ENCODE measurements around the gene DOK7. TPM values are rescaled to one million over a fixed set of nuclear protein-coding genes. Genes with fewer than 3 reads are reported as not detected.
"Not testable (repeated sequence)": the region's sequence is repeated elsewhere in the genome, so short reads cannot be mapped to it uniquely, and the experiment has no call there.

Gene DOK7
- total RNA-seq, 2 experiments from 2014 or later, result not detected

DNA sequence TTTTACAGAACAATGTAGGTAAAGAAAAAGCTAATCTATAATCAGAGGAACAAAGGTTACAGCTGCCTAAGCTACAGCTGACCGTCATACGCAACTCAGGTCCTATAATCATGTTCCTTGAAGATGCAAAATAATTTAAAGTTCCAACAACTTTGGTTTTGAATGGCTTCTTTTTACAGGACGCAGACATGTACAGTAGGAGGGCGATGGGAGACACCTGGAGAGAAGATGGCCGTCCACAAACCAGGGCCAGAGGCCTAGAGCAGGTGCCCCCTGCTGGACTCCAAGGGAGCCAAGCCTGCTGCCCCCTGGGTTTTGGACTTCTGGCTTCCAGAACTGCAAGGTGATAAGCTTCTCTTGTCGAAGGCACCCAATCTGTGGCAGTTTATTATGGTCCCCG is 10.7 kb upstream of the DOK7 start:
- Mint-ChIP-seq H3K27me3 (peaks cover 4% of the 10 kb centered on the region), H3K4me1 (no peaks in the 10 kb centered on the region), H3K27ac (no peak overlapping the region), H3K36me3 (no peaks in the 10 kb centered on the region), H3K9me3 (peaks cover 7% of the 10 kb centered on the region), H3K4me3 (no peak overlapping the region)
- ATAC-seq (ENCODE audit: low read depth) (no peak), DNase-seq (no peak)
- POLR2A ChIA-PET, result no interaction called here

DNA sequence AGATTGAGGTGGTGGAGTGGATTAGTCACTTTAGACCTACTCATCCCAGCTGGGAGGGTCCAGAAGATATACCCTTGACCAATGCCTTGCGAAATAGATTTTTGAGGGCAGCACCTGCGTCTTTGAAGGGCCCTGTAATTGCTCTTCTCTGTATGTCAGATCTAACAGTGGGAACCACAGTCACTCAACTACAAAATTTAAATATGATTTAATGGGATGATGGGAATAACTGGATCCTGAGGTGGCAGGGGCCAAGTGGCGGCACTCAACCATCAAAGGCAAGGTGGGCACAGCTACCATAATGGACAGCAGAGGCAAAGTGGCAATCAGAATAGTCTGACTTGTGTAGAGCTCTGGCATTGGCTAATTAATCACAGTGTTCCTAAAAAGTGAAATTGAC is 7.5 kb upstream of the DOK7 start:
- H3K4me1 Mint-ChIP-seq; ATAC-seq (ENCODE audit: low read depth); H3K27ac Mint-ChIP-seq; H3K9me3 Mint-ChIP-seq; H3K4me3 Mint-ChIP-seq; H3K36me3 Mint-ChIP-seq; H3K27me3 Mint-ChIP-seq; DNase-seq; POLR2A ChIA-PET: not testable (repeated sequence)

DNA sequence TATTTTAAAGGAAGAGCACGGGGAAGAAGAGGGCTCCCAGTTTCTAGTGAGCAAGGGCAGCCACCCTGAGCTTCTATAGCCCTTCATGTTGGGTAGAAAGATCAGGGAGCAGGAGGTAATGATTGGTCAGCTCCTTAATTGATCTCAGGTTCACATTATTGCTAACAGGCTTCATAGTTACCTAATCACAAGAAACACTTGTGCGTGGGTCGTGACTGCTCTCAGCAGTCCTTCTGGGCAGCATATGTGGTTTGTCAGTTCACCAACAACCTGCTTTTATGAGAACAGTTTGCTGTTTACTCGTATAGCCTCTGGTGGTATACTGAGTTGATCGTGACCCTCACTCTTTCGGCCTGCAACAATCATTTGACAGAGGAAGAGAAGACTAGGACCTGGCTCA is 4.7 kb upstream of the DOK7 start:
- no peak for DNase-seq
- H3K27me3 Mint-ChIP-seq, result peaks cover 9% of the 10 kb centered on the region
- peaks cover 7% of the 10 kb centered on the region for H3K9me3 Mint-ChIP-seq
- no peaks in the 10 kb centered on the region for H3K36me3 Mint-ChIP-seq
- ATAC-seq (ENCODE audit: low read depth), result no peak
- no peak overlapping the region for H3K27ac Mint-ChIP-seq
- H3K4me1 Mint-ChIP-seq, result no peaks in the 10 kb centered on the region
- POLR2A ChIA-PET, result no interaction called here
- H3K4me3 Mint-ChIP-seq, result no peak overlapping the region

GRCh38 chr4:3459156-3459555 is 4.0 kb upstream of the DOK7 start:
- H3K4me3 Mint-ChIP-seq; H3K27me3 Mint-ChIP-seq; H3K36me3 Mint-ChIP-seq; H3K9me3 Mint-ChIP-seq; ATAC-seq (ENCODE audit: low read depth); POLR2A ChIA-PET; H3K4me1 Mint-ChIP-seq; H3K27ac Mint-ChIP-seq; DNase-seq: not testable (repeated sequence)

DNA sequence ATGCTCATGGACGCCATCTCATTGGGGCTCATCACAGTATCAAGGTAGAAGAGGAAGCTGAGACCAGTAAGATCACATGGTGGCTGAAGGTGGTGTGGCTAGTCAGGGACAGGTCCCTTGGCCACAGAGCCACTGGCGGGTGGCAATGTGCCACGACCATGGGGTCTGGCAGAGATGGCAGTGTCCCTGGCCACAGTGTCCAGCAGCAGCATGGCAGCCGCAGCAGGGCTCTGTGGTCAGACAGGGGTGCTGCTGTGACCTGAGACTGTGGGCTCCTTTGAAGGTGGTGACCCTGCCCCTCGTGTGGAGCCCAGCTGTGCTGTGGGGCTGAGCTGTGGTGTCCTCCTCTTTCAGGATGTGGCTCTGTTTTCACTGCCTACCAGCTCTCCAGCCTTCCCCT is 2.2 kb upstream of the DOK7 start:
- H3K9me3 Mint-ChIP-seq, result no peaks in the 10 kb centered on the region
- POLR2A ChIA-PET, result interaction anchor here (0.5 kb wide), 1 partner anchor 452 kb away, joined by 4 read pairs; no protein-coding TSS in a partner anchor
- H3K27ac Mint-ChIP-seq, result no peak overlapping the region
- no peaks in the 10 kb centered on the region for H3K36me3 Mint-ChIP-seq
- no peak overlapping the region for H3K4me3 Mint-ChIP-seq
- peaks cover 16% of the 10 kb centered on the region for H3K27me3 Mint-ChIP-seq
- no peak for ATAC-seq (ENCODE audit: low read depth)
- H3K4me1 Mint-ChIP-seq, result no peaks in the 10 kb centered on the region
- no peak for DNase-seq

DNA sequence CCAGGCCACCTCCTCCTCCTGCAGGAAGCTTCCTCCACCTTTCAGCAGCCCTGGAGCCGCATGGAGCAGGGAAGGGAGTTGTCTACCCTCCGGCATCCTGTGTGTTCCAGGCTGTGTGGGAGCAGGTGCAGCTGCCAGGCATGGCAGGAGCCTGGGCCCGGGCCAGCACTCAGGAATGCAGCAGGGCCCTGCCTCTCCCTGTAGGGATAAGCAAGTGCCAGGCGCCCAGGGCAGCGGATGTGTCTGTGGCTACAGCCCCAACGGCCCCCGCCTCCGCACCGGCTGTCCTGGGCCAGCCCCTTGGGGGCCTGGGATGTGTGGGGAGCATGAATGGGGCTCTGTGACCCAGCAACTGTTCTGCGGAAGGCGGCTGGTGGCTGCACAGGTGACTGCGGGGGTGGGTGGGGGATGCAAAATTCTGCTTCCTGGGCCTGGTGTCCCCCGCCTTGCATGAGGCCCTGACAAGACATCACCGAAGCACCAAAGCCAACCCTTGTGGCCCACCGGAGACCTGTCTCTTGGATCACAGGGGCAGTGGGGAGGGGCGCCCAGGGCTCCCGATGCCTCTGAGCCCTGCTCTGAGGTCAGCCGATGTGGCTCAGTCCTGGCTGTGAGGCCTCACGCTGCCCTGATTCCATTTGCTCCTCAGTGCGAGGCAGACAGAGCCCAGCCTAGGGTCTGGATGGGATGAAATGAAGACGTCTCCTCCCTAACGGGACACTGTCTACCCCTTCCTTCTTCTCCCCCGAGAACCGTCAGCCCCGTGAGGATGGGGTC is 1.4 kb upstream of the DOK7 start:
- no peak for ATAC-seq (ENCODE audit: low read depth)
- Mint-ChIP-seq H3K36me3 (no peaks in the 10 kb centered on the region), H3K4me3 (no peak overlapping the region), H3K4me1 (no peaks in the 10 kb centered on the region), H3K27ac (no peak overlapping the region), H3K27me3 (peaks cover 16% of the 10 kb centered on the region), H3K9me3 (no peaks in the 10 kb centered on the region)
- POLR2A ChIA-PET, result no interaction called here
- no peak for DNase-seq

GRCh38 chr4:3462321-3462789 is 751 bp upstream of the DOK7 start:
- POLR2A ChIA-PET, result no interaction called here
- Mint-ChIP-seq H3K4me1 (no peaks in the 10 kb centered on the region), H3K27me3 (peaks cover 16% of the 10 kb centered on the region), H3K27ac (no peak overlapping the region), H3K4me3 (no peak overlapping the region), H3K36me3 (no peaks in the 10 kb centered on the region), H3K9me3 (no peaks in the 10 kb centered on the region)
- no peak for DNase-seq
- no peak for ATAC-seq (ENCODE audit: low read depth)

DNA sequence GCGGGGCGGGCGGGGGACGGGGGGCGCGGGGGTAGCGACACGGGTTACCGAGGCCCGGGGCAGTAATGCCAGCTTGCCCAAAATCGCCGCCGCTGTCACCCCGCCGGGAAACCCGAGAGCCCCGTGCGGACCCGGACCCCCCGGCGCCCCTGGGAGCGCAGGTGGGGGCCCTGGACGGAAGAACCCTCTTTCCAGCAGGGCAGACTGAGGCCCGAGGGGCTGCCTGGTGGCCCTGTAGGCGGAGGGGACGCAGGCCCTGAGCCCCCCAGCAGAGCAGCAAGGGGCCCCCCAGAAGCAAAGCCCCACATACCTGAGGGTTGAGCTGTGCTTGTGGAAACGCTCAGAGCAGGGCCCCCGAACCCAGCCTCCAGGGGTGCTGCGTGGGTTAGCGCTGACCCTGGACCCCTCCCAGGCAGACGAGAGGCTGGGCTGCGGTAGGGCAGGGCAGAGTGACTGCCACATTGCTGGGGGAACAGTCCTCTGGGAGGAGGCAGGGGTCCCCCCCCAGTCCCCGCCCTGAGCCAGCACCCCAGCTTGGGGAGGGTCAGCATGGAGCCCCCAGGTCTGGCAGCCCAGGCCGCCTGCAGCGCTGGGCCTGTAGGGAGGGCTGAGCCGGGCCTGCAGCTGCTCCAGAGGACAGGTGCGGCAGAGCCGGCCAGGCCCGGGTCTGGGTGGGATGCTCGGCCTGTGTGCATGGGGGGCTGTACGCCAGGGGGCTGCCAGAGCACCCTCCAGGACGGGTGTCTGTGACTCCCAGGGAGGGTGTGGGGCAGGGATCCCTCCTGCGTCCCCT is 646 bp downstream of the DOK7 start:
- Mint-ChIP-seq H3K36me3 (no peaks in the 10 kb centered on the region), H3K4me3 (no peak overlapping the region), H3K27me3 (peaks cover 14% of the 10 kb centered on the region), H3K9me3 (no peaks in the 10 kb centered on the region), H3K4me1 (no peaks in the 10 kb centered on the region), H3K27ac (no peak overlapping the region)
- DNase-seq (no peak), ATAC-seq (ENCODE audit: low read depth) (no peak)
- POLR2A ChIA-PET, result no interaction called here

GRCh38 chr4:3464349-3464905 is 1.3 kb downstream of the DOK7 start:
- POLR2A ChIA-PET, result no interaction called here
- H3K36me3 Mint-ChIP-seq, result no peaks in the 10 kb centered on the region
- ATAC-seq (ENCODE audit: low read depth) (no peak), DNase-seq (no peak)
- H3K27me3 Mint-ChIP-seq, result peaks cover 14% of the 10 kb centered on the region
- H3K27ac Mint-ChIP-seq, result no peak overlapping the region
- no peaks in the 10 kb centered on the region for H3K9me3 Mint-ChIP-seq
- H3K4me3 Mint-ChIP-seq, result no peak overlapping the region
- no peaks in the 10 kb centered on the region for H3K4me1 Mint-ChIP-seq

- no peak for DNase-seq
- Mint-ChIP-seq H3K4me1 (no peaks in the 10 kb centered on the region), H3K36me3 (no peaks in the 10 kb centered on the region), H3K27me3 (peaks cover 14% of the 10 kb centered on the region), H3K9me3 (no peaks in the 10 kb centered on the region), H3K27ac (no peak overlapping the region), H3K4me3 (no peak overlapping the region)
- POLR2A ChIA-PET, result no interaction called here
- ATAC-seq (ENCODE audit: low read depth), result no peak
Observed at GRCh38 chr4:3464911-3465697, 2.0 kb downstream of the DOK7 start.

GRCh38 chr4:3465698-3466671 is 2.9 kb downstream of the DOK7 start:
- POLR2A ChIA-PET, result no interaction called here
- Mint-ChIP-seq H3K4me3 (no peak overlapping the region), H3K27me3 (peaks cover 14% of the 10 kb centered on the region), H3K9me3 (no peaks in the 10 kb centered on the region), H3K36me3 (no peaks in the 10 kb centered on the region), H3K4me1 (no peaks in the 10 kb centered on the region), H3K27ac (no peak overlapping the region)
- no peak for ATAC-seq (ENCODE audit: low read depth)
- DNase-seq, result peak; percentile 14

DNA sequence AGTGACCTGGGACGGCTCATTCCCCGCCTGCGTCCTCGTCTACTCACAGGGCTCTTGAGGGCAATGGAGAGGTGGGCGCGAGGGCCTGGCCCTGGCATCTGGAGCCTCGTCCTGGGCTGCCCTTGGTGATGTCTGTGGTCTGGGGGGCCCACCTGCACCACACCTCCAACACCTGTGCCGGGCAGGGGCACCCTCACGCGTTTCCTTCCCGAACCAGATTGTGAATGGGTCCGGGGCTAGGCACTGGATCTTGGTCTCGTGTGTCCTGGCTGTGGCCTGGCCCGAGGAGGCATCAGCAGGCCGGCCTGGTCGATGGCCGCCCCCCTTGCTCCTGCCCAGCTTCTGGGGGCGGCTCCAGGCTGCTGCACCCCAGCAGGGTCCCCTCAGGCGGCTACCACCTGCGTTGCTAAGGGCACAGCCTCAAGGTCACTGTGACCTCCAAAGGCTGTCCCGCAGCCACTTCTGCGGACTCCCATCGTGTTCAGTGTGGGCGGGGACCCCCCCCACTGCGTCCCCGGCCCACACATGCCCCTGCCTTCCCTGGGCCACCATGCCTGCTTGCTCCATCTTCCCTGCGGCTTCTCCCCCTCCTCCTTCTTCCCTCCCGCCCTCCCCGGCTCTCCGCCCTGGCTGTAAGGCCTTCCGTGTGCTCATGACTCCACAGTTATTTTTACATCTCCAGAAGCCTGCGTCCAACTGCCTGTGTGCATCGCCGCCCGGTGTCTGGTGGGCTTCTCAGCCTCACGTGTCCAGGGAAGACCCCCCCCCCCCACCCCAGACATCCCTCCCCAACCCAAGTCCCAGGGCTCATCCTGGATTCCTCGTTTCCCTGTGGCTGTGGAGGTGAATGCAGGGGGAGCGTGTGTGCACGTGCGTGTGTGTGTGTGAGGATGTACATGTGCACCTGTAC is 3.8 kb downstream of the DOK7 start:
- Mint-ChIP-seq H3K27me3 (peaks cover 14% of the 10 kb centered on the region), H3K36me3 (no peaks in the 10 kb centered on the region)

More for the DNA sequence above, 3.8 kb downstream of the DOK7 start:
- no peaks in the 10 kb centered on the region for H3K4me1 Mint-ChIP-seq
- ATAC-seq (ENCODE audit: low read depth), result no peak
- H3K4me3 Mint-ChIP-seq, result no peak overlapping the region
- peak; percentile 20 for DNase-seq
- H3K9me3 Mint-ChIP-seq, result no peaks in the 10 kb centered on the region
- POLR2A ChIA-PET, result no interaction called here
- no peak overlapping the region for H3K27ac Mint-ChIP-seq
